Uterus (tissue), 4 donors: ENCODE measurements around the gene HIVEP3. TPM values are rescaled to one million over a fixed set of nuclear protein-coding genes. Genes with fewer than 3 reads are reported as not detected.

ENCODE experiments used
- DNase-seq, 2 donors: peaks; one replicate each; pipeline ENCODE4 v3.0.0-alpha.2; 2019 to 2020
- H3K27ac ChIP-seq, 2 donors: fragments of 200-600 bp; sonication (generic); 1 replicate in 1 of 2; 2 replicates in 1 of 2; pipeline ENCODE4 v1.5.1; 2016 to 2018
- H3K27me3 ChIP-seq, 2 donors: fragments of 200-600 bp; sonication (generic); one replicate each; pipeline ENCODE4 v1.5.1; 2018 to 2019; ENCODE audit warnings: control low read depth in 1 of 2
- H3K36me3 ChIP-seq, 2 donors: fragments of 200-600 bp; sonication (generic); one replicate each; pipeline ENCODE4 v1.5.1; 2019; ENCODE audit warnings: control low read depth in 1 of 2
- H3K4me1 ChIP-seq, 2 donors: fragments of 200-600 bp; sonication (generic); one replicate each; pipeline ENCODE4 v1.5.1; 2018 to 2019; ENCODE audit warnings: control low read depth in 1 of 2
- H3K4me3 ChIP-seq, 2 donors: fragments of 200-600 bp; sonication (generic); 1 replicate in 1 of 2; 2 replicates in 1 of 2; pipeline ENCODE4 v1.5.1; 2018 to 2019; ENCODE audit warnings: mild to moderate bottlenecking in 1 of 2
- H3K9me3 ChIP-seq, 2 donors: fragments of 200-600 bp; sonication (generic); one replicate each; pipeline ENCODE4 v1.5.1; 2019; ENCODE audit warnings: control low read depth in 1 of 2
- CTCF ChIP-seq, 4 experiments: fragments of 200-600 bp in 2 of 4; fragments of 450-650 bp in 2 of 4; sonication (generic) in 2 of 4; IDR thresholded peaks; one replicate each; pipeline ENCODE4 v1.5.1; 2016 to 2019; ENCODE audit warnings: antibody characterized with exemption in 4 of 4, mild to moderate bottlenecking in 2 of 4, moderate library complexity in 1 of 4
- POLR2A ChIP-seq, 2 donors: fragments of 450-650 bp; IDR thresholded peaks; one replicate each; pipeline ENCODE4 v1.6.1; 2016; ENCODE audit warnings: antibody characterized with exemption in 2 of 2, mild to moderate bottlenecking in 1 of 2, moderate library complexity in 1 of 2
- intact Hi-C: fragments of 100-400 bp; cut with DNase I; formaldehyde crosslinking; loops from one replicate; pipeline ENCODE4 v1.15.1; 2023; ENCODE audit warnings: low total_unique reads
- total RNA-seq, 4 donors: library from RNA; depleted of rRNA in 3 of 4; stranded (reverse); fragments of >200 nt in 3 of 4; gene quantifications; one replicate each; pipeline versions ENCODE4 v1.1.0 to v1.2.4, GENCODE V29; 2014 to 2023
- donor health status: DM: yes; HTN: yes; CAD: no.

HIVEP3 gene
- total RNA-seq, 4 donors from 2014 or later: 0.51 to 7.6 (median 2.9) TPM

- no peaks in the 10 kb centered on the region for H3K27me3 ChIP-seq
- no peak for TF ChIP-seq CTCF (IDR thresholded peaks at IDR 0.05)
- no peak for TF ChIP-seq POLR2A (IDR thresholded peaks at IDR 0.05)
- H3K4me3 ChIP-seq: no peak overlapping the region
- H3K4me1 ChIP-seq: no peaks in the 10 kb centered on the region
- H3K27ac ChIP-seq: no peak overlapping the region
- H3K9me3 ChIP-seq: no peaks in the 10 kb centered on the region
- no peak for DNase-seq
- intact Hi-C loops: no loop called here
- H3K36me3 ChIP-seq: no peaks in the 10 kb centered on the region
Observed at GRCh38 chr1:41622859-41623732, 295.6 kb downstream of the HIVEP3 start.

GRCh38 chr1:41622402-41622801, 296.3 kb downstream of the HIVEP3 start:
- Histone ChIP-seq H3K36me3 (no peaks in the 10 kb centered on the region), H3K9me3 (no peaks in the 10 kb centered on the region), H3K27ac (no peak overlapping the region), H3K27me3 (no peaks in the 10 kb centered on the region), H3K4me1 (no peaks in the 10 kb centered on the region), H3K4me3 (no peak overlapping the region)
- TF ChIP-seq CTCF (IDR thresholded peaks at IDR 0.05) (no peak), POLR2A (IDR thresholded peaks at IDR 0.05) (no peak)
- DNase-seq: no peak
- intact Hi-C loops: no loop called here

DNA sequence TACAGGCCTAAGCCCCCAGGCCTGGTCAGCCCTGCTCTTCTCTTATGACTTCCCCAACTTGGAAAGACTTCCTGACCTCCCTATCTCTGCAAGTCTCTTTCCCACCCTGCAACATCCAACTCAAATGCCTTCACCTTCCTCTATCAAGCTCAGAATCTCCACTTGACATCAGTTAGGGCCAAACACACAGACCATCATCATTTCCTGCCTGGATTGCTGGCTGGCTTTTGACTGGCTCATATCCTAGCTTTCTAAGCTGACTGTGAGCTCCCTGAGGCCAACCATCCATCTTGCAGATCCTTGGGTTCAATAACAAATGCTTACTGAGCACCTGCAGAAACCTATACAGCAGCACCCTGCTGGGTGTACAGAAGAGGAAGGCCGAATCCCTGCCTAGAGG, 296.9 kb downstream of the HIVEP3 start:
- no peak overlapping the region for H3K4me3 ChIP-seq
- DNase-seq: no peak
- no peaks in the 10 kb centered on the region for H3K4me1 ChIP-seq
- TF ChIP-seq POLR2A (IDR thresholded peaks at IDR 0.05): no peak
- H3K9me3 ChIP-seq: no peaks in the 10 kb centered on the region
- H3K27me3 ChIP-seq: no peaks in the 10 kb centered on the region
- intact Hi-C loops: no loop called here
- H3K27ac ChIP-seq: no peak overlapping the region
- H3K36me3 ChIP-seq: no peaks in the 10 kb centered on the region

DNA sequence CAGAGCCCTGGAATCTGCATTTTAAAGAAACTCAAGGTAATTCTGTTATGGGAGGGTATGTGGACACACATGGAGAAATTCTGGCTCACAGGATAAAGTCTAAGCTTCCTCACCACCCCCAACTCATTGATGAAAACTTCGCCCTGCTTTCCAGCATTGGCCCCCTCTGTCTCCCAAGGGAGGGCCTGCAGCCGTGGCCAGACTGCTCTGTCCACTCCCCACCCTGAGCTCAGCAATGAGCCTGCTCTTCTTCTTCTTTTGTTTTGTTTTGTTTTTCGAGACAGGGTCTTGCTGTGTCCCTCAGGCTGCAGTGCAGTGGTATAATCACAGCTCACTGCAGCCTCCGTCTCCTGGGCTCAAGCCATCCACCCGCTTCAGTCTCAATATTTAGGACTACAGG, 297.5 kb downstream of the HIVEP3 start:
- Histone ChIP-seq H3K27me3 (no peaks in the 10 kb centered on the region), H3K36me3 (no peaks in the 10 kb centered on the region), H3K4me1 (no peaks in the 10 kb centered on the region), H3K9me3 (no peaks in the 10 kb centered on the region), H3K27ac (no peak overlapping the region), H3K4me3 (no peak overlapping the region)
- no peak for DNase-seq
- TF ChIP-seq CTCF (IDR thresholded peaks at IDR 0.05): no peak
- TF ChIP-seq POLR2A (IDR thresholded peaks at IDR 0.05): no peak
- intact Hi-C loops: no loop called here

GRCh38 chr1:41620365-41621169, 298.2 kb downstream of the HIVEP3 start:
- Histone ChIP-seq H3K36me3 (no peaks in the 10 kb centered on the region), H3K27ac (no peak overlapping the region), H3K4me1 (no peaks in the 10 kb centered on the region), H3K27me3 (no peaks in the 10 kb centered on the region), H3K9me3 (no peaks in the 10 kb centered on the region), H3K4me3 (no peak overlapping the region)
- TF ChIP-seq POLR2A (IDR thresholded peaks at IDR 0.05) (no peak), CTCF (IDR thresholded peaks at IDR 0.05) (no peak)
- DNase-seq: no peak
- intact Hi-C loops: no loop called here
